HCT116 (cell line): ENCODE measurements around the gene MDH1. TPM values are rescaled to one million over a fixed set of nuclear protein-coding genes. Genes with fewer than 3 reads are reported as not detected.

Experiments used
- ATAC-seq: fragments of 200-7000 bp; cut with Tn5 transposase; 2 replicates; pipeline ENCODE4 v1.9.1; 2020; ENCODE audit warnings: mild to moderate bottlenecking, moderate library complexity
- BruUV-seq: library from RNA; stranded (reverse); fragments of 400-500 nt; replicated peaks from 2 replicates; lab custom pipeline; 2021; lab: Mats Ljungman, UMichigan
- CTCF ChIA-PET: fragments of 300-600 bp; sonication (Branson Sonifier 250); formaldehyde crosslinking; loops from one replicate; lab custom pipeline; 2021; ENCODE audit warnings: antibody characterized with exemption; lab: Charles Lee
- POLR2A ChIA-PET: fragments of 300-600, 350-600 bp; sonication (Branson Sonifier 250); formaldehyde crosslinking; loops from one replicate; lab custom pipeline; 2021; ENCODE audit warnings: antibody characterized with exemption; lab: Charles Lee
- RAD21 ChIA-PET, 2 experiments: fragments of 300-600 bp; sonication (Branson Sonifier 250); formaldehyde crosslinking; loops; one replicate each; lab custom pipeline; 2023; ENCODE audit warnings: low total read pairs in 2 of 2; ENCODE audit not compliant: uncharacterized antibody in 2 of 2, unreplicated experiment in 2 of 2, low non-redundant PET in 1 of 2; lab: Charles Lee
- DNase-seq: peaks from one replicate; pipeline ENCODE4 v3.0.0-alpha.2; 2010; ENCODE audit warnings: low read depth, low spot score
- H2AFZ ChIP-seq: fragments of 200-600 bp; shearing (Covaris generic), sonication (generic); 2 replicates; pipeline ENCODE4 v1.6.1; 2017; ENCODE audit warnings: low read depth, mixed run types, mixed read lengths, antibody characterized with exemption, low read length; ENCODE audit not compliant: poor library complexity, severe bottlenecking
- H3K27ac ChIP-seq: 2 replicates; pipeline ENCODE4 v1.5.1; 2012; ENCODE audit warnings: low read depth, low read length
- H3K27me3 ChIP-seq: fragments of 200-600 bp; sonication (generic); 2 replicates; pipeline ENCODE4 v1.6.1; 2016; ENCODE audit warnings: mixed run types, low read length, mixed read lengths; ENCODE audit not compliant: insufficient read depth
- H3K36me3 ChIP-seq, 2 experiments: fragments of 200-500 bp in 1 of 2; fragments of 200-600 bp in 1 of 2; sonication (Bioruptor generic) in 1 of 2; sonication (generic) in 1 of 2; 2 replicates each; pipeline versions ENCODE4 v1.5.1 to v1.6.1; 2014 to 2016; ENCODE audit warnings: low read length in 2 of 2, inconsistent platforms in 1 of 2, mixed read lengths in 1 of 2, mixed run types in 1 of 2; ENCODE audit not compliant: insufficient read depth in 2 of 2, control insufficient read depth in 1 of 2
- H3K4me1 ChIP-seq, 2 experiments: fragments of 200-600 bp in 1 of 2; sonication (generic) in 1 of 2; 2 replicates each; pipeline versions ENCODE4 v1.5.1 to v1.6.1; 2012 to 2017; ENCODE audit warnings: low read length in 2 of 2, inconsistent platforms in 1 of 2, mild to moderate bottlenecking in 1 of 2, mixed read lengths in 1 of 2, mixed run types in 1 of 2, moderate library complexity in 1 of 2; ENCODE audit not compliant: insufficient read depth in 2 of 2, control insufficient read depth in 1 of 2
- H3K4me2 ChIP-seq: fragments of 200-600 bp; sonication (generic); 2 replicates; pipeline ENCODE4 v1.6.1; 2017; ENCODE audit warnings: mixed run types, low read length, mixed read lengths
- H3K4me3 ChIP-seq, 2 experiments: fragments of 200-600 bp in 1 of 2; sonication (generic) in 1 of 2; replicated peaks in 1 of 2; 2 replicates each; pipeline ENCODE4 v1.5.1; 2011 to 2016; ENCODE audit warnings: low read length in 2 of 2, control low read depth in 1 of 2, low read depth in 1 of 2, mild to moderate bottlenecking in 1 of 2, mixed read lengths in 1 of 2, mixed run types in 1 of 2
- H3K79me2 ChIP-seq: fragments of 200-600 bp; sonication (generic); 2 replicates; pipeline ENCODE4 v1.6.1; 2017; ENCODE audit warnings: mild to moderate bottlenecking, mixed run types, low read length, moderate library complexity, mixed read lengths; ENCODE audit not compliant: insufficient read depth
- H3K9ac ChIP-seq: fragments of 200-600 bp; sonication (generic); 2 replicates; pipeline ENCODE4 v1.6.1; 2016; ENCODE audit warnings: low read length, mixed read lengths
- H3K9me2 ChIP-seq: fragments of 200-600 bp; sonication (generic), shearing (Covaris generic); 2 replicates; pipeline ENCODE4 v1.6.1; 2017; ENCODE audit warnings: mixed run types, mild to moderate bottlenecking, moderate library complexity; ENCODE audit not compliant: insufficient read depth
- H3K9me3 ChIP-seq, 2 experiments: fragments of 200-500 bp in 1 of 2; fragments of 200-600 bp in 1 of 2; sonication (Bioruptor generic) in 1 of 2; sonication (generic) in 1 of 2; 2 replicates each; pipeline ENCODE4 v1.6.1; 2014 to 2017; ENCODE audit warnings: low read length in 2 of 2, mixed read lengths in 2 of 2, inconsistent platforms in 1 of 2, low read depth in 1 of 2, mild to moderate bottlenecking in 1 of 2, mixed run types in 1 of 2, moderate library complexity in 1 of 2; ENCODE audit not compliant: control insufficient read depth in 1 of 2, insufficient read depth in 1 of 2
- H4K20me1 ChIP-seq: fragments of 200-600 bp; sonication (generic), shearing (Covaris generic); 2 replicates; pipeline ENCODE4 v1.6.1; 2017; ENCODE audit warnings: mixed run types, mild to moderate bottlenecking, moderate library complexity; ENCODE audit not compliant: insufficient read depth
- CBX3 ChIP-seq: IDR thresholded peaks from 2 replicates; pipeline ENCODE4 v1.6.1; 2012; ENCODE audit warnings: low read depth
- CEBPB ChIP-seq: IDR thresholded peaks from 2 replicates; pipeline ENCODE4 v1.6.1; 2012; ENCODE audit warnings: low read depth
- EGR1 ChIP-seq: IDR thresholded peaks from 2 replicates; pipeline ENCODE4 v1.6.1; 2012; ENCODE audit warnings: low read depth
- EZH2 ChIP-seq: fragments of 200-600 bp; sonication (generic); IDR thresholded peaks from 2 replicates; pipeline ENCODE4 v1.6.1; 2017; ENCODE audit warnings: antibody characterized with exemption, mixed run types
- EZH2phosphoT487 ChIP-seq: fragments of 200-600 bp; IDR thresholded peaks from 2 replicates; pipeline ENCODE4 v1.6.1; 2018; ENCODE audit warnings: antibody characterized with exemption, borderline replicate concordance
- FOSL1 ChIP-seq: IDR thresholded peaks from 2 replicates; pipeline ENCODE4 v1.6.1; 2012; ENCODE audit warnings: low read depth
- JUND ChIP-seq: IDR thresholded peaks from 2 replicates; pipeline ENCODE4 v1.6.1; 2012
- MAX ChIP-seq: IDR thresholded peaks from 2 replicates; pipeline ENCODE4 v1.6.1; 2012
- RAD21 ChIP-seq: IDR thresholded peaks from 2 replicates; pipeline ENCODE4 v1.6.1; 2012; ENCODE audit warnings: low read depth, mild to moderate bottlenecking
- SIN3A ChIP-seq: IDR thresholded peaks from 2 replicates; pipeline ENCODE4 v1.6.1; 2012; ENCODE audit warnings: low read depth
- SP1 ChIP-seq: IDR thresholded peaks from 2 replicates; pipeline ENCODE4 v1.6.1; 2012; ENCODE audit warnings: low read depth
- TCF7L2 ChIP-seq: IDR thresholded peaks from 2 replicates; pipeline ENCODE4 v1.7.0; 2011; ENCODE audit warnings: borderline replicate concordance, inconsistent platforms; ENCODE audit not compliant: insufficient read depth, insufficient read length; ENCODE audit errors: extremely low read depth
- ZBTB33 ChIP-seq: IDR thresholded peaks from 2 replicates; pipeline ENCODE4 v1.6.1; 2011; ENCODE audit warnings: mild to moderate bottlenecking, low read length, moderate library complexity; ENCODE audit not compliant: insufficient replicate concordance; ENCODE audit errors: extremely low read depth
- ZFX ChIP-seq: fragments of 450-650 bp; IDR thresholded peaks from 2 replicates; pipeline ENCODE4 v1.6.1; 2017
- intact Hi-C: fragments of 100-400 bp; cut with micrococcal nuclease; formaldehyde crosslinking; loops from 2 replicates; pipeline ENCODE4 v1.10.0; 2022
- total RNA-seq: library from RNA; stranded (reverse); gene quantifications from one replicate; pipeline ENCODE4 v1.2.1, GENCODE V29; 2021; ENCODE audit not compliant: unreplicated experiment
- TF ChIP-seq, protein P1 (sequence below): IDR thresholded peaks from 2 replicates; pipeline ENCODE4 v1.6.1; 2012; ENCODE audit warnings: low read depth
- TF ChIP-seq, protein P2 (sequence below): IDR thresholded peaks from 2 replicates; pipeline ENCODE4 v1.6.1; 2012
- TF ChIP-seq, protein P3 (sequence below), 3 experiments: fragments of 200-600 bp in 1 of 3; sonication (generic) in 1 of 3; IDR thresholded peaks in 2 of 3; conservative IDR thresholded peaks in 1 of 3; 2 replicates each; pipeline ENCODE4 v1.5.1; 2012 to 2017; ENCODE audit warnings: low read depth in 2 of 3, low read length in 2 of 3, antibody characterized with exemption in 1 of 3, borderline replicate concordance in 1 of 3, control low read depth in 1 of 3, mild to moderate bottlenecking in 1 of 3, mixed read lengths in 1 of 3, mixed run types in 1 of 3, moderate library complexity in 1 of 3; ENCODE audit not compliant: insufficient read depth in 1 of 3

The MDH1 gene
- total RNA-seq, 1 experiment from 2014 or later = 192 TPM

DNA sequence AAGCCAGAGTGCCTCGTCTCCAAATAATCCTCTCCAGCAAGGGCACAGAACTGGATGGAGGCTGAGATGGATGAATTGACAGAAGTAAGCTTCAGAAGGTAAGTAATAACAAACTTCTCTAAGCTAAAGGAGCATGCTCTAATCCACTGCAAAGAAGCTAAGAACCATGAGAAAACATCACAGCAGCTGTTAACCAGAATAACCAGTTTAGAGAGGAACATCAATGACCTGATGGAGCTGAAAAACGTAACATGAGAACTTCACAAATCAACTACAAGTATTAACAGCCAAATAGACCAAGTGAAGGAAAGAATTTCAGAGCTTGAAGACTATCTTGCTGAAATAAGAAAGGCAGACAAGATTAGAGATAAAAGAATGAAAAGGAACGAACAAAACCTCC is 32.8 kb upstream of the MDH1 start:
- ChIA-PET RAD21 (no interaction called here), POLR2A (no interaction called here), CTCF (no interaction called here)
- no peaks in the 10 kb centered on the region for H3K27me3 ChIP-seq
- no peak overlapping the region for H3K27ac ChIP-seq
- H3K79me2 ChIP-seq = no peaks in the 10 kb centered on the region
- no peaks in the 10 kb centered on the region for H4K20me1 ChIP-seq
- H3K4me2 ChIP-seq = no peak overlapping the region
- ATAC-seq = no peak
- intact Hi-C loops = no loop called here
- no peak for DNase-seq
- TF ChIP-seq, protein P1, sequence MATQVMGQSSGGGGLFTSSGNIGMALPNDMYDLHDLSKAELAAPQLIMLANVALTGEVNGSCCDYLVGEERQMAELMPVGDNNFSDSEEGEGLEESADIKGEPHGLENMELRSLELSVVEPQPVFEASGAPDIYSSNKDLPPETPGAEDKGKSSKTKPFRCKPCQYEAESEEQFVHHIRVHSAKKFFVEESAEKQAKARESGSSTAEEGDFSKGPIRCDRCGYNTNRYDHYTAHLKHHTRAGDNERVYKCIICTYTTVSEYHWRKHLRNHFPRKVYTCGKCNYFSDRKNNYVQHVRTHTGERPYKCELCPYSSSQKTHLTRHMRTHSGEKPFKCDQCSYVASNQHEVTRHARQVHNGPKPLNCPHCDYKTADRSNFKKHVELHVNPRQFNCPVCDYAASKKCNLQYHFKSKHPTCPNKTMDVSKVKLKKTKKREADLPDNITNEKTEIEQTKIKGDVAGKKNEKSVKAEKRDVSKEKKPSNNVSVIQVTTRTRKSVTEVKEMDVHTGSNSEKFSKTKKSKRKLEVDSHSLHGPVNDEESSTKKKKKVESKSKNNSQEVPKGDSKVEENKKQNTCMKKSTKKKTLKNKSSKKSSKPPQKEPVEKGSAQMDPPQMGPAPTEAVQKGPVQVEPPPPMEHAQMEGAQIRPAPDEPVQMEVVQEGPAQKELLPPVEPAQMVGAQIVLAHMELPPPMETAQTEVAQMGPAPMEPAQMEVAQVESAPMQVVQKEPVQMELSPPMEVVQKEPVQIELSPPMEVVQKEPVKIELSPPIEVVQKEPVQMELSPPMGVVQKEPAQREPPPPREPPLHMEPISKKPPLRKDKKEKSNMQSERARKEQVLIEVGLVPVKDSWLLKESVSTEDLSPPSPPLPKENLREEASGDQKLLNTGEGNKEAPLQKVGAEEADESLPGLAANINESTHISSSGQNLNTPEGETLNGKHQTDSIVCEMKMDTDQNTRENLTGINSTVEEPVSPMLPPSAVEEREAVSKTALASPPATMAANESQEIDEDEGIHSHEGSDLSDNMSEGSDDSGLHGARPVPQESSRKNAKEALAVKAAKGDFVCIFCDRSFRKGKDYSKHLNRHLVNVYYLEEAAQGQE = no peak
- TF ChIP-seq RAD21 = no peak
- TF ChIP-seq EZH2 = no peak
- no peak for TF ChIP-seq SIN3A
- TF ChIP-seq TCF7L2 = no peak
- TF ChIP-seq ZFX = no peak
- TF ChIP-seq JUND = no peak
- no peak for TF ChIP-seq CEBPB
- TF ChIP-seq ZBTB33 = no peak
- TF ChIP-seq MAX = no peak
- no peak for TF ChIP-seq EZH2phosphoT487
- TF ChIP-seq FOSL1 = no peak
- TF ChIP-seq EGR1 = no peak
- no peak for TF ChIP-seq CBX3
- TF ChIP-seq SP1 = no peak
- TF ChIP-seq, protein P2, sequence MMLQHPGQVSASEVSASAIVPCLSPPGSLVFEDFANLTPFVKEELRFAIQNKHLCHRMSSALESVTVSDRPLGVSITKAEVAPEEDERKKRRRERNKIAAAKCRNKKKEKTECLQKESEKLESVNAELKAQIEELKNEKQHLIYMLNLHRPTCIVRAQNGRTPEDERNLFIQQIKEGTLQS = no peak
- TF ChIP-seq, protein P3, sequence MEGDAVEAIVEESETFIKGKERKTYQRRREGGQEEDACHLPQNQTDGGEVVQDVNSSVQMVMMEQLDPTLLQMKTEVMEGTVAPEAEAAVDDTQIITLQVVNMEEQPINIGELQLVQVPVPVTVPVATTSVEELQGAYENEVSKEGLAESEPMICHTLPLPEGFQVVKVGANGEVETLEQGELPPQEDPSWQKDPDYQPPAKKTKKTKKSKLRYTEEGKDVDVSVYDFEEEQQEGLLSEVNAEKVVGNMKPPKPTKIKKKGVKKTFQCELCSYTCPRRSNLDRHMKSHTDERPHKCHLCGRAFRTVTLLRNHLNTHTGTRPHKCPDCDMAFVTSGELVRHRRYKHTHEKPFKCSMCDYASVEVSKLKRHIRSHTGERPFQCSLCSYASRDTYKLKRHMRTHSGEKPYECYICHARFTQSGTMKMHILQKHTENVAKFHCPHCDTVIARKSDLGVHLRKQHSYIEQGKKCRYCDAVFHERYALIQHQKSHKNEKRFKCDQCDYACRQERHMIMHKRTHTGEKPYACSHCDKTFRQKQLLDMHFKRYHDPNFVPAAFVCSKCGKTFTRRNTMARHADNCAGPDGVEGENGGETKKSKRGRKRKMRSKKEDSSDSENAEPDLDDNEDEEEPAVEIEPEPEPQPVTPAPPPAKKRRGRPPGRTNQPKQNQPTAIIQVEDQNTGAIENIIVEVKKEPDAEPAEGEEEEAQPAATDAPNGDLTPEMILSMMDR (IDR thresholded peaks at IDR 0.05 in 2 of 3, conservative IDR thresholded peaks at IDR 0.05 in 1 of 3; ENCODE audit: borderline replicate concordance in 1 of 3, insufficient read depth in 1 of 3, low read depth in 2 of 3, low read length in 2 of 3) = no peak
- no peaks in the 10 kb centered on the region for H3K36me3 ChIP-seq
- BruUV-seq = no TSS peak
- no peak overlapping the region for H2AFZ ChIP-seq
- H3K4me3 ChIP-seq = no peak overlapping the region
- H3K9me2 ChIP-seq = no peaks in the 10 kb centered on the region
- peaks cover 13 to 15% of the 10 kb centered on the region in 2 experiments; a peak in 3 of 4 replicates for H3K4me1 ChIP-seq
- H3K9me3 ChIP-seq = no peaks in the 10 kb centered on the region
- no peak overlapping the region for H3K9ac ChIP-seq
